Right lobe of liver (tissue), 6 donors: ENCODE data around the gene FAM149A. TPM values are rescaled to one million over a fixed set of nuclear protein-coding genes. Genes with fewer than 3 reads are reported as not detected.

Experiments
- ATAC-seq, 4 donors: fragments of 200-7000 bp; cut with Tn5 transposase; one replicate each; pipeline ENCODE4 v1.9.1; 2020; ENCODE audit warnings: mild to moderate bottlenecking in 4 of 4, moderate library complexity in 4 of 4
- DNase-seq, 3 donors: peaks; one replicate each; pipeline ENCODE4 v3.0.0-alpha.2; 2020
- H3K27ac ChIP-seq, 3 donors: fragments of 200-600 bp; one replicate each; pipeline ENCODE4 v1.8.0; 2022
- H3K27me3 ChIP-seq, 2 donors: fragments of 200-600 bp; one replicate each; pipeline ENCODE4 v1.8.0; 2022
- H3K36me3 ChIP-seq, 4 donors: fragments of 200-600 bp; sonication (generic) in 1 of 4; one replicate each; pipeline versions ENCODE4 v1.5.1 to v1.8.0; 2017 to 2022; ENCODE audit warnings: control low read depth in 1 of 4
- H3K4me1 ChIP-seq, 4 donors: fragments of 200-600 bp; sonication (generic) in 1 of 4; one replicate each; pipeline versions ENCODE4 v1.5.1 to v1.8.0; 2017 to 2022; ENCODE audit warnings: control low read depth in 1 of 4
- H3K4me3 ChIP-seq, 3 donors: fragments of 200-600 bp; one replicate each; pipeline ENCODE4 v1.8.0; 2022
- H3K9me3 ChIP-seq, 4 donors: fragments of 200-600 bp; sonication (generic) in 1 of 4; one replicate each; pipeline versions ENCODE4 v1.5.1 to v1.8.0; 2017 to 2022; ENCODE audit warnings: control low read depth in 1 of 4
- POLR2A ChIP-seq: fragments of 450-650 bp; IDR thresholded peaks from one replicate; pipeline ENCODE4 v1.6.1; 2017; ENCODE audit warnings: antibody characterized with exemption, mild to moderate bottlenecking
- WGBS: methylation state at CpG from one replicate; pipeline ENCODE4 v1.1.6; 2018; ENCODE audit warnings: low coverage, low lambda C conversion rate; ENCODE audit not compliant: insufficient coverage; ENCODE audit errors: missing lambda C conversion rate; 5-methylcytosine and 5-hydroxymethylcytosine counted together
- intact Hi-C, 2 donors: fragments of 100-400 bp; cut with DNase I; formaldehyde crosslinking; loops; one replicate each; pipeline versions ENCODE4 v1.11.2 to v1.14.1; 2022
- total RNA-seq, 6 experiments: library from RNA; depleted of rRNA in 2 of 6; stranded (reverse); fragments of >200 nt in 2 of 6; fragmentation: NEBNext Ultra II Directional in 3 of 6; extraction: Animal tissue kit (Norgen Biotek cat#: 25700) in 3 of 6; gene quantifications; one replicate each; pipeline versions ENCODE4 v1.1.0 to v1.2.4, GENCODE V29; 2016 to 2023
- TF ChIP-seq, protein P1 (sequence below), 4 donors: fragments of 200-600 bp in 3 of 4; fragments of 450-650 bp in 1 of 4; IDR thresholded peaks; one replicate each; pipeline versions ENCODE4 v1.5.1 to v1.8.0; 2016 to 2022; ENCODE audit warnings: antibody characterized with exemption in 4 of 4, mild to moderate bottlenecking in 2 of 4
- donor health status: DM: no; HTN: yes; CAD: no.
- donor health status: DM: no; HTN: no; CAD: no.
- donor health status: DM: no; HTN: no; CAD: no.
- donor health status: DM: no; HTN: yes; CAD: no.
- donor health status: DM: no; HTN: yes; CAD: no.

FAM149A gene
- total RNA-seq, 6 experiments from 2014 or later, result 19.8 to 33.1 (median 23.0) TPM

DNA sequence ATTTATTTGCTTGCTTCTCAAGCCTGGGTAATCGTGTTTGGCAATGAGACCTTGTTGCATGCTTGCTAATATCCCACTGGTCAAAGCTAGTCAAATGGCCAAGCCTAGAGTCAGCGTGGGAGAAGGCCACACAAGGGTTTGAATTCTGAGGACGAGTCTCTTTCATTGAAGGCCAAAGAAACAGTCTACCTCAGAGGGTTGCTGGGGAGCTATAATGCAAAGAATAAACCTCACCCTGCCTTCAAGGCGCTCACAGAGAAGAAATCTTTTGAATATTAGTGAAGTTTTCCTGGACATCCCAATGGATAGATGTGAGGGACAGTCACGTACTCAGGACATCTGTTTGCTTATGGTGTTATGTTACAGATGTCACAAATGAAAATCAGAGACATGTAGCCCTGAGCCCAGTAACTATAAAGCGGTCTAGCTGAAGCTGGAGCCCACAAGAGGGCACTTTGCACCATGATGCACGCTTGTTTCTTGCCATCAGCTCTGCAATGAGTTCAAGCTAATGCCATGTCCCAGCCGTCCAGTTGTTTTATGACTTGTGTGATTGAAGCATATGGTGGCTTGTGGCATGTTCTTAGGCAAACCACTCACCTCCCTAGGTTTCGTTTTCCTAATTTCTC, 36.6 kb upstream of the FAM149A start:
- Histone ChIP-seq H3K4me1 (peaks cover 0 to 6% (median 0%) of the 10 kb centered on the region in 4 donors), H3K36me3 (no peaks in the 10 kb centered on the region), H3K4me3 (peak overlapping the region; percentile 43 to 54 (median 50)), H3K9me3 (no peaks in the 10 kb centered on the region), H3K27me3 (no peaks in the 10 kb centered on the region), H3K27ac (peak overlapping the region in 2 of 3 donors; percentile 47 to 83)
- intact Hi-C loops, result loop anchor here in 1 of 2 donors (10.0 kb wide), 1 partner anchor 67 kb away; no protein-coding TSS in a partner anchor
- ATAC-seq (peak; percentile 95 to 99 (median 96)), DNase-seq (peak; percentile 66 to 83 (median 70))
- 23% methylated on average over 8 of the region's 9 CpGs for WGBS
- TF ChIP-seq, protein P1, sequence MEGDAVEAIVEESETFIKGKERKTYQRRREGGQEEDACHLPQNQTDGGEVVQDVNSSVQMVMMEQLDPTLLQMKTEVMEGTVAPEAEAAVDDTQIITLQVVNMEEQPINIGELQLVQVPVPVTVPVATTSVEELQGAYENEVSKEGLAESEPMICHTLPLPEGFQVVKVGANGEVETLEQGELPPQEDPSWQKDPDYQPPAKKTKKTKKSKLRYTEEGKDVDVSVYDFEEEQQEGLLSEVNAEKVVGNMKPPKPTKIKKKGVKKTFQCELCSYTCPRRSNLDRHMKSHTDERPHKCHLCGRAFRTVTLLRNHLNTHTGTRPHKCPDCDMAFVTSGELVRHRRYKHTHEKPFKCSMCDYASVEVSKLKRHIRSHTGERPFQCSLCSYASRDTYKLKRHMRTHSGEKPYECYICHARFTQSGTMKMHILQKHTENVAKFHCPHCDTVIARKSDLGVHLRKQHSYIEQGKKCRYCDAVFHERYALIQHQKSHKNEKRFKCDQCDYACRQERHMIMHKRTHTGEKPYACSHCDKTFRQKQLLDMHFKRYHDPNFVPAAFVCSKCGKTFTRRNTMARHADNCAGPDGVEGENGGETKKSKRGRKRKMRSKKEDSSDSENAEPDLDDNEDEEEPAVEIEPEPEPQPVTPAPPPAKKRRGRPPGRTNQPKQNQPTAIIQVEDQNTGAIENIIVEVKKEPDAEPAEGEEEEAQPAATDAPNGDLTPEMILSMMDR (IDR thresholded peaks at IDR 0.05), result peak; percentile 54 to 77 (median 68)
- no peak for TF ChIP-seq POLR2A

DNA sequence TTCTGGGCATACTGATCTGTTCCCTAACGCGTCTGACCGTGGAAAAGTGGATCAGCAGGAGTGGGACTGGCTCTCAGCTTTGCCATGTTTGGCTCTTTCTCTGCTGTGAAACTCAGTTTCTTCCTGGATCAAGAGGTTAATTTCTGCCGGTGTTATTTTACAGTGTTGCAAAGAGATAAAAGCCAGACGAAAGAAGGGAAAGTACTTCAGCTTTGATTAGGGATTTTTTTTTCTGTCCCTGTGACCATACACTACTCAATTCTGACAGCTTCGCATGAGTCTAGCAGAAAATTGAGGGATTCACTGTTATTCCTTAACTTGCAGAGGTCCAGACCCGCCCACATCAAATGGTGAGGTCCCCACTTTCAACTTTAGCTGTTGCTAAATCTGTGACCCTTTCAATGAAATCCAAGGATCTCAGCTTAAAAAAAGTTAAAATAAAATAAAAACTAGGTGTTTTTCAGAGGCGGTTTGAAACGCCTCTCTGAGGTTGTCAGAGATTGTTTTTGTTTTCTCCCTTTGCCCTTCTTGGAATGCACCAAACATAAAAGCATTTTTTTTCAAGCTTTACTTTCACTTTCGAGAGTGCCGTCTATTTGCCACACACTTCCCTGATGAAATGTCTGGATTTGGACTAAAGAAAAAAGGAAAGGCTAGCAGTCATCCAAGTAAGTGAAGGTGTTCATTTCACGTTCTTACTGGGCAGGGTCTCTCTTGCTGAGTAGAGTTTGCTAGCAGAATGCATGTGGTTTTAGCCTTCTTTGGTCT, 35.7 kb upstream of the FAM149A start, which contains the start of gene TLR3:
TSS of gene TLR3 (plus strand) at position 576 of the 768 bp plus-strand sequence. CDS start 7,464 bp downstream, outside the sequence.
- Histone ChIP-seq H3K36me3 (no peaks in the 10 kb centered on the region), H3K9me3 (no peaks in the 10 kb centered on the region), H3K27me3 (no peaks in the 10 kb centered on the region), H3K27ac (peak within 1 kb of the TSS; percentile 47 to 83 (median 52)), H3K4me3 (peak within 1 kb of the TSS; percentile 43 to 54 (median 50)), H3K4me1 (peaks cover 0 to 6% (median 0%) of the 10 kb centered on the region in 4 donors)
- ATAC-seq, result peak; percentile 64 to 74 (median 70)
- TF ChIP-seq, protein P1 (IDR thresholded peaks at IDR 0.05), result no peak
- no peak for TF ChIP-seq POLR2A
- intact Hi-C loops, result loop anchor here in 1 of 2 donors (10.0 kb wide), 1 partner anchor 66 kb away; no protein-coding TSS in a partner anchor
- WGBS, result under 1% methylated on average over 12 of the region's 12 CpGs
- DNase-seq, result no peak

DNA sequence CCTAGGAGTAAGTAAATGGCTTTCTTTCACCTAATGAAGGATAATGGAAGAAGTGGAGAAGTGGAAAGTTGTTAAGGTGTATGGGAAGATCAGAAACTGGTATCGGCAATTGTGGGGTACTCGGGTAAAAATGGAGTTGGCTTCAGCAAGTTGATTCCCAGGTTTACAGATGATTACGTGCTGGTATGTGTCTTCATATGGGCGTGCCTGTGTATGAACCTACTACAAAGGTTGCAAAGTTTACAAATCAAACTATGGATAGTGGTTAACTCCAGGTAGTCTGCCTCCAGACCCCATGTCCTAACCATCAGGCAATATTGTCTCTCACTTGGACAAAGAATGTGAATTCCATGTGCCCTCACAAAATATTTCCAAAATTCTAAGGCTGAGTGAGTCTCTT, 34.8 kb upstream of the FAM149A start:
- ATAC-seq (peak in 1 of 4 donors; percentile 37), DNase-seq (no peak)
- no peaks in the 10 kb centered on the region for H3K27me3 ChIP-seq
- peak overlapping the region in 1 of 3 donors; percentile 52 for H3K27ac ChIP-seq
- H3K4me3 ChIP-seq, result peak overlapping the region; percentile 43 to 54 (median 50)
- H3K9me3 ChIP-seq, result no peaks in the 10 kb centered on the region
- intact Hi-C loops, result loop anchor here (10.0 kb wide), 1 partner anchor 65 kb away; no protein-coding TSS in a partner anchor
- no peaks in the 10 kb centered on the region for H3K36me3 ChIP-seq
- 28% methylated on average over 4 of the region's 4 CpGs for WGBS
- peaks cover 0 to 6% (median 0%) of the 10 kb centered on the region in 4 donors for H3K4me1 ChIP-seq
- no peak for TF ChIP-seq POLR2A
- TF ChIP-seq, protein P1 (IDR thresholded peaks at IDR 0.05), result no peak

DNA sequence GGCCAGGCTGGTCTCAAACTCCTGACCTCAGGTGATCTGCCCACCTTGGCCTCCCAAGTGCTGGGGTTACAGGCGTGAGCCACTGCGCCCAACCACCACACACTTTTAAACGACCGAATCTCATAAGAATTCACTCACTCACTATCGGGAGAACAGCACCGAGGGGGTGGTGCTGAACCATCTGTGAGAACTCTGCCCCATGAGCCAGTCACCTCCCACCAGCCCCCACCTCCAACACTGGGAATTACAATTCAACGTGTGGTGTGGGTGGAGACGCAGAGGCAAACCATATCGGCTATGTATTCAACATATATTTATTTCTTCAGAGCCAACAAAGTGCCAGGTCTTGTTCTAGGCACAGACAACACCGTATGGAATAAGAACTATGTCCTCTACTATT, 32.0 kb upstream of the FAM149A start:
- Histone ChIP-seq H3K4me3 (no peak overlapping the region), H3K27ac (no peak overlapping the region), H3K9me3 (no peaks in the 10 kb centered on the region), H3K36me3 (peaks cover 0 to 5% (median 0%) of the 10 kb centered on the region in 4 donors), H3K27me3 (no peaks in the 10 kb centered on the region), H3K4me1 (peaks cover 0 to 6% (median 0%) of the 10 kb centered on the region in 4 donors)
- 98% methylated on average over 8 of the region's 10 CpGs for WGBS
- DNase-seq (no peak), ATAC-seq (no peak)
- intact Hi-C loops, result loop anchor here in 1 of 2 donors (10.0 kb wide), 1 partner anchor 62 kb away; no protein-coding TSS in a partner anchor
- no peak for TF ChIP-seq POLR2A
